Gastroesophageal sphincter (tissue), 3 donors: Measurements from ENCODE around the gene MCUR1.

Experiments used
- CTCF ChIP-seq, 4 experiments: fragments of 200-600 bp in 2 of 4; fragments of 450-650 bp in 2 of 4; sonication (generic) in 1 of 4; IDR thresholded peaks; one replicate each; pipeline ENCODE4 v1.5.1; 2017 to 2019; ENCODE audit warnings: antibody characterized with exemption in 4 of 4, mild to moderate bottlenecking in 2 of 4, moderate library complexity in 2 of 4
- EP300 ChIP-seq: sonication (generic); formaldehyde crosslinking; IDR thresholded peaks from one replicate; pipeline ENCODE4 v1.6.1; 2017; ENCODE audit warnings: antibody characterized with exemption, mild to moderate bottlenecking
- POLR2A ChIP-seq, 2 donors: fragments of 450-650 bp; IDR thresholded peaks; one replicate each; pipeline ENCODE4 v1.6.1; 2017; ENCODE audit warnings: antibody characterized with exemption in 2 of 2, mild to moderate bottlenecking in 2 of 2, moderate library complexity in 1 of 2

- TF ChIP-seq POLR2A (IDR thresholded peaks at IDR 0.05), result no peak
- no peak for TF ChIP-seq CTCF (IDR thresholded peaks at IDR 0.05)
- no peak for TF ChIP-seq EP300
Measured at GRCh38 chr6:13851803-13852202, 37.4 kb upstream of the MCUR1 start.
